HepG2 (cell line): Measurements from ENCODE around the gene VTN. TPM values are rescaled to one million over a fixed set of nuclear protein-coding genes. Genes with fewer than 3 reads are reported as not detected.

Experiments
- ATAC-seq: fragments of 200-7000 bp; cut with Tn5 transposase; 3 replicates; pipeline ENCODE4 v1.9.1; 2020; ENCODE audit warnings: mild to moderate bottlenecking, moderate library complexity
- BruUV-seq: library from RNA; stranded (reverse); fragments of 400-500 nt; replicated peaks from 2 replicates; lab custom pipeline; 2021; lab: Mats Ljungman, UMichigan
- CTCF ChIA-PET: fragments of 300-600 bp; formaldehyde crosslinking; extraction: SDS; loops from one replicate; lab custom pipeline; 2021; ENCODE audit warnings: low total read pairs, inconsistent platforms, low intra/inter-chr PET ratio; lab: Yijun Ruan, JAX
- POLR2A ChIA-PET: fragments of 350-600 bp; sonication (Branson Sonifier 250); formaldehyde crosslinking; loops from one replicate; lab custom pipeline; 2020; ENCODE audit warnings: antibody characterized with exemption, inconsistent platforms; lab: Yijun Ruan, JAX
- DNase-seq: peaks from one replicate; pipeline ENCODE4 v3.0.0-alpha.2; 2015; ENCODE audit warnings: low spot score
- FAIRE-seq: peaks from 3 replicates; lab custom pipeline; 2011; peaks lifted over from hg19 to GRCh38; lab: Jason Lieb, UNC
- H2AFZ ChIP-seq: one replicate; pipeline ENCODE4 v1.6.1; 2011; ENCODE audit warnings: low read length, inconsistent platforms
- H3K27ac ChIP-seq: fragments of 300-600 bp; 3 replicates; pipeline ENCODE4 v1.8.0; 2011; ENCODE audit warnings: mixed run types, mild to moderate bottlenecking, mixed read lengths, low read length, inconsistent platforms; ENCODE audit not compliant: insufficient read depth; ENCODE audit errors: extremely low read length
- H3K27me3 ChIP-seq, 2 experiments: fragments of 200-600 bp in 1 of 2; 2 replicates in 1 of 2; 3 replicates in 1 of 2; pipeline versions ENCODE4 v1.6.0 to v1.8.0; 2011; ENCODE audit warnings: low read length in 2 of 2, mild to moderate bottlenecking in 2 of 2, moderate library complexity in 2 of 2, inconsistent platforms in 1 of 2; ENCODE audit not compliant: insufficient read depth in 2 of 2, control insufficient read depth in 1 of 2
- H3K36me3 ChIP-seq, 2 experiments: fragments of 200-600 bp in 1 of 2; replicated peaks in 1 of 2; 2 replicates in 1 of 2; 3 replicates in 1 of 2; pipeline versions ENCODE4 v1.5.1 to v1.8.0; 2011; ENCODE audit warnings: low read length in 2 of 2, inconsistent platforms in 1 of 2; ENCODE audit not compliant: insufficient read depth in 2 of 2, control insufficient read depth in 1 of 2
- H3K4me1 ChIP-seq: 2 replicates; pipeline ENCODE4 v1.5.1; 2012; ENCODE audit warnings: low read length, inconsistent platforms; ENCODE audit not compliant: insufficient read depth
- H3K4me2 ChIP-seq: 2 replicates; pipeline ENCODE4 v1.6.0; 2011; ENCODE audit warnings: low read depth, low read length, inconsistent platforms
- H3K4me3 ChIP-seq, 3 experiments: fragments of 200-600 bp in 1 of 3; sonication (generic), shearing (Covaris generic) in 1 of 3; replicated peaks in 1 of 3; 2 replicates each; pipeline ENCODE4 v1.5.1; 2011 to 2016; ENCODE audit warnings: low read length in 3 of 3, inconsistent platforms in 2 of 3, low read depth in 2 of 3, mild to moderate bottlenecking in 2 of 3, control low read depth in 1 of 3, mixed read lengths in 1 of 3; ENCODE audit not compliant: insufficient read depth in 1 of 3
- H3K79me2 ChIP-seq: one replicate; pipeline ENCODE4 v1.6.1; 2011; ENCODE audit warnings: low read length, inconsistent platforms; ENCODE audit not compliant: insufficient read depth
- H3K9ac ChIP-seq: 2 replicates; pipeline ENCODE4 v1.6.0; 2011; ENCODE audit warnings: mild to moderate bottlenecking, low read depth, low read length, inconsistent platforms; ENCODE audit not compliant: insufficient read depth
- H3K9me3 ChIP-seq: 2 replicates; pipeline ENCODE4 v1.5.1; 2012; ENCODE audit warnings: mild to moderate bottlenecking, low read length
- H4K20me1 ChIP-seq: 2 replicates; pipeline ENCODE4 v1.6.0; 2011; ENCODE audit warnings: inconsistent platforms, mild to moderate bottlenecking, low read length, moderate library complexity; ENCODE audit not compliant: insufficient read depth
- AGO2 ChIP-seq: fragments of 200-400 bp; formaldehyde crosslinking; optimal IDR thresholded peaks from 2 replicates; pipeline ENCODE3; 2017; ENCODE audit warnings: mild to moderate bottlenecking, low read depth, low read length, moderate library complexity
- AHR ChIP-seq: IDR thresholded peaks from 2 replicates; pipeline ENCODE4 v1.6.1; 2018; ENCODE audit warnings: missing genetic modification reagents, missing compliant biosample characterization
- HOMEZ ChIP-seq: IDR thresholded peaks from 2 replicates; pipeline ENCODE4 v1.6.1; 2016; ENCODE audit warnings: low read depth
- HOXA3 ChIP-seq: sonication (generic); formaldehyde crosslinking; IDR thresholded peaks from 2 replicates; pipeline ENCODE4 v1.5.0; 2020; ENCODE audit warnings: missing genetic modification reagents
- KMT2B ChIP-seq: IDR thresholded peaks from 2 replicates; pipeline ENCODE4 v1.6.1; 2016; ENCODE audit warnings: missing genetic modification reagents, missing compliant biosample characterization
- NCOR1 ChIP-seq: fragments of 200-600 bp; sonication (generic); IDR thresholded peaks from 2 replicates; pipeline ENCODE4 v1.7.0; 2017; ENCODE audit warnings: antibody characterized with exemption, low read length, borderline replicate concordance
- RBM39 ChIP-seq: fragments of 200-400 bp; formaldehyde crosslinking; IDR thresholded peaks from one replicate; pipeline ENCODE4 v1.6.1; 2018; ENCODE audit warnings: antibody characterized with exemption, mild to moderate bottlenecking, low read depth, low read length; ENCODE audit not compliant: poor library complexity, severe bottlenecking
- RXRB ChIP-seq: IDR thresholded peaks from 2 replicates; pipeline ENCODE4 v1.6.1; 2016; ENCODE audit warnings: borderline replicate concordance, missing genetic modification reagents, missing compliant biosample characterization
- TFAP4 ChIP-seq: sonication (generic); IDR thresholded peaks from 2 replicates; pipeline ENCODE4 v1.6.1; 2016; ENCODE audit warnings: low read depth, borderline replicate concordance
- ZFY ChIP-seq: sonication (generic); formaldehyde crosslinking; IDR thresholded peaks from 2 replicates; pipeline ENCODE4 v1.4.0; 2020; ENCODE audit warnings: missing genetic modification reagents
- ZNF121 ChIP-seq: sonication (generic); formaldehyde crosslinking; IDR thresholded peaks from 2 replicates; pipeline ENCODE4 v1.5.0; 2020; ENCODE audit warnings: mild to moderate bottlenecking, missing genetic modification reagents
- ZNF552 ChIP-seq: sonication (generic); formaldehyde crosslinking; IDR thresholded peaks from 2 replicates; pipeline ENCODE4 v1.9.0; 2022; ENCODE audit warnings: missing genetic modification reagents, mild to moderate bottlenecking, borderline replicate concordance
- ZNF792 ChIP-seq: IDR thresholded peaks from 2 replicates; pipeline ENCODE4 v1.6.1; 2016
- WGBS: methylation state at CpG from one replicate; pipeline ENCODE4 v1.1.6; 2017; ENCODE audit warnings: low lambda C conversion rate; 5-methylcytosine and 5-hydroxymethylcytosine counted together
- in situ Hi-C: cut with HindIII; loops from 2 replicates; pipeline ENCODE4 v1.10.0; 2017; ENCODE audit warnings: low pct_unique_long_range_greater_than_20kb; ENCODE audit not compliant: extremely low pct_ligation_motif_present
- intact Hi-C: fragments of 100-400 bp; cut with micrococcal nuclease; formaldehyde crosslinking; loops from one replicate; pipeline ENCODE4 v1.10.0; 2022; ENCODE audit not compliant: unreplicated experiment
- polyA plus RNA-seq, 8 experiments: library from polyadenylated mRNA; depleted of rRNA in 3 of 8; stranded (reverse) in 7 of 8; unstranded in 1 of 8; fragments of >200 nt; fragmentation: Illumina TruSeq in 4 of 8; extraction: Trizol in 4 of 8; gene quantifications; 2 replicates each; pipeline versions ENCODE4 v1.2.1 to v1.2.3, GENCODE V29; 2011 to 2016; ENCODE audit warnings: low read depth in 4 of 8, missing spikeins in 1 of 8, mixed read lengths in 1 of 8; ENCODE audit not compliant: insufficient read depth in 1 of 8
- total RNA-seq, 5 experiments: library from RNA; depleted of rRNA; stranded (reverse); fragments of >200 nt; fragmentation: Illumina TruSeq; extraction: Trizol; gene quantifications; 2 replicates each; pipeline ENCODE4 v1.2.3, GENCODE V29; 2016; ENCODE audit warnings: low read depth in 1 of 5

Gene VTN
- total and polyA plus RNA-seq, 2 of the 13 experiments (the other 11 are each of a cell fraction or from before 2014, with no cell fraction given): 108 to 131 TPM

- ATAC-seq: no peak
- Histone ChIP-seq H3K79me2 (peaks cover 8% of the 10 kb centered on the region), H3K27ac (no peak overlapping the region), H3K9ac (no peak overlapping the region)
- 98% methylated on average over 4 of the region's 4 CpGs for WGBS
- no TSS peak for BruUV-seq
- TF ChIP-seq RBM39 (no peak), ZNF121 (CRISPR knock-in tag) (peak; percentile 73)
- TF ChIP-seq, all 625 proteins: peak for 1
- FAIRE-seq (no peak), DNase-seq (no peak)
- CTCF ChIA-PET: no interaction called here
- no peak overlapping the region for H3K4me2 ChIP-seq
- H3K4me3 ChIP-seq: no peak overlapping the region
- no peaks in the 10 kb centered on the region for H3K9me3 ChIP-seq
- H3K36me3 ChIP-seq: peaks cover 13 to 33% of the 10 kb centered on the region in 2 experiments
- H3K27me3 ChIP-seq: no peaks in the 10 kb centered on the region
- POLR2A ChIA-PET: interaction anchor here (1.2 to 3.1 kb wide), 5 partner anchors 17 to 52 kb away, joined by 3 to 18 read pairs (median 6); partner anchors contain the start of genes POLDIP2 and VTN
- intact Hi-C loops: no loop called here
- no peaks in the 10 kb centered on the region for H4K20me1 ChIP-seq
- in situ Hi-C loops: no loop called here
- H2AFZ ChIP-seq: no peak overlapping the region
- H3K4me1 ChIP-seq: peaks cover 53% of the 10 kb centered on the region
Observed at GRCh38 chr17:28399808-28400207, 29.7 kb upstream of the VTN start.

GRCh38 chr17:28398280-28398981, 28.3 kb upstream of the VTN start:
- no peak overlapping the region for H2AFZ ChIP-seq
- CTCF ChIA-PET: no interaction called here
- POLR2A ChIA-PET: interaction anchor here (0.9 to 4.8 kb wide), 10 partner anchors 8 to 153 kb away, joined by 3 to 33 read pairs (median 6); partner anchors contain the start of genes POLDIP2, SARM1, SEBOX and SLC46A1
- WGBS: 60% methylated on average over 4 of the region's 6 CpGs
- no peaks in the 10 kb centered on the region for H3K79me2 ChIP-seq
- H3K4me1 ChIP-seq: peaks cover 40% of the 10 kb centered on the region
- DNase-seq: peak; percentile 8
- H3K27ac ChIP-seq: peak overlapping the region; percentile 31
- in situ Hi-C loops (no loop called here), intact Hi-C loops (no loop called here)
- peak; percentile 73 for ATAC-seq
- no peaks in the 10 kb centered on the region for H3K27me3 ChIP-seq
- H4K20me1 ChIP-seq: no peaks in the 10 kb centered on the region
- peak overlapping the region; percentile 38 for H3K4me2 ChIP-seq
- TSS peak; percentile 0 for BruUV-seq
- H3K36me3 ChIP-seq: peaks cover 13 to 30% of the 10 kb centered on the region in 2 experiments
- no peaks in the 10 kb centered on the region for H3K9me3 ChIP-seq
- no peak overlapping the region for H3K9ac ChIP-seq
- no peak overlapping the region for H3K4me3 ChIP-seq
- FAIRE-seq: peak; percentile 53
- peak; percentile 30; the same call in 1 of the 2 replicates for TF ChIP-seq HOXA3
- 0 out of 2 replicates have a peak, but pooled peaks have one; percentile 52 for TF ChIP-seq ZNF552 (CRISPR knock-in tag)
- TF ChIP-seq KMT2B: no peak
- TF ChIP-seq ZNF792: no peak
- TF ChIP-seq ZFY (CRISPR knock-in tag): 0 out of 2 replicates have a peak, but pooled peaks have one; percentile 37
- no peak for TF ChIP-seq AHR (CRISPR knock-in tag)
- TF ChIP-seq AGO2: peak; percentile 15
- peak; percentile 58; the same call in 1 of the 2 replicates for TF ChIP-seq RXRB (CRISPR knock-in tag)
- TF ChIP-seq TFAP4: peak; percentile 80; the same call in 1 of the 2 replicates
- TF ChIP-seq NCOR1: 0 out of 2 replicates have a peak, but pooled peaks have one; percentile 25
- no peak for TF ChIP-seq HOMEZ (CRISPR knock-in tag)
